ENCODE results near the gene ZNF827. TPM values are rescaled to one million over a fixed set of nuclear protein-coding genes. Genes with fewer than 3 reads are reported as not detected.

The ZNF827 gene
- total RNA-seq, 1 experiment from 2014 or later = 9.8 TPM

DNA sequence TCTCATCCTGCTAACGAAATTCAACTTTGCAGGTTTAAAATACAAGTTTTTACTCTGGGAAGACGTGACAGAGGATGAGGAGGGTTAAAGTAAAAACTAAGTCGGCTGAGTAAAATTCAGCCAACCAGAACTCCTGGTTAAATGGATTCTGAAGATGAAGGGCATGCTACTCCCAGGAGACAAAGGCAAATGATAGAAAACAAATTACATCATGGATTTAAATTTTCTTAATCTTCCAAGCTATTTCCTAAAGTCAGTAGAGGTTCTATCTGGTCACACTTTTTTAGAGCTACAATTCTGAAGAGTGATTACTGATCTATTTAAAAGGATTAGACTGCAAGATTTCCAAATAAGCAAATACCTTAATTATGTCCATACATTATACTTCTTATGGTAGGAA lies 47.9 kb downstream of the ZNF827 start:
- H3K4me1 ChIP-seq (ENCODE audit: insufficient read depth, low read length) = no peaks in the 10 kb centered on the region
- TF ChIP-seq EZH2 (IDR thresholded peaks at IDR 0.05; ENCODE audit: low read length, unreplicated experiment) (no peak), EZH2phosphoT487 (IDR thresholded peaks at IDR 0.05; ENCODE audit: borderline replicate concordance, low read length) (no peak)
- TF ChIP-seq, protein P1, sequence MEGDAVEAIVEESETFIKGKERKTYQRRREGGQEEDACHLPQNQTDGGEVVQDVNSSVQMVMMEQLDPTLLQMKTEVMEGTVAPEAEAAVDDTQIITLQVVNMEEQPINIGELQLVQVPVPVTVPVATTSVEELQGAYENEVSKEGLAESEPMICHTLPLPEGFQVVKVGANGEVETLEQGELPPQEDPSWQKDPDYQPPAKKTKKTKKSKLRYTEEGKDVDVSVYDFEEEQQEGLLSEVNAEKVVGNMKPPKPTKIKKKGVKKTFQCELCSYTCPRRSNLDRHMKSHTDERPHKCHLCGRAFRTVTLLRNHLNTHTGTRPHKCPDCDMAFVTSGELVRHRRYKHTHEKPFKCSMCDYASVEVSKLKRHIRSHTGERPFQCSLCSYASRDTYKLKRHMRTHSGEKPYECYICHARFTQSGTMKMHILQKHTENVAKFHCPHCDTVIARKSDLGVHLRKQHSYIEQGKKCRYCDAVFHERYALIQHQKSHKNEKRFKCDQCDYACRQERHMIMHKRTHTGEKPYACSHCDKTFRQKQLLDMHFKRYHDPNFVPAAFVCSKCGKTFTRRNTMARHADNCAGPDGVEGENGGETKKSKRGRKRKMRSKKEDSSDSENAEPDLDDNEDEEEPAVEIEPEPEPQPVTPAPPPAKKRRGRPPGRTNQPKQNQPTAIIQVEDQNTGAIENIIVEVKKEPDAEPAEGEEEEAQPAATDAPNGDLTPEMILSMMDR (conservative IDR thresholded peaks at IDR 0.05; ENCODE audit: low read depth, low read length) = no peak
- DNase-seq (no peak), ATAC-seq (no peak)
- H3K79me2 ChIP-seq (ENCODE audit: low read length) = 0 out of 2 replicates have a peak, but pooled peaks cover 3% of the 10 kb centered on the region
- no peak overlapping the region for H3K27ac ChIP-seq (ENCODE audit: low read length)
- no peaks in the 10 kb centered on the region for H4K20me1 ChIP-seq (ENCODE audit: low read length)
- H2AFZ ChIP-seq (ENCODE audit: low read length) = no peak overlapping the region
- ChIA-PET POLR2A (ENCODE audit: unreplicated experiment) (no interaction called here), CTCF (interaction anchor here (0.7 kb wide), 1 partner anchor 62 kb away, joined by 3 read pairs; no protein-coding TSS in a partner anchor)
- intact Hi-C loops (cut with micrococcal nuclease) = no loop called here
- H3K9ac ChIP-seq (ENCODE audit: low read length) = no peak overlapping the region
- no peaks in the 10 kb centered on the region for H3K9me3 ChIP-seq (ENCODE audit: low read length)
- no peaks in the 10 kb centered on the region for H3K36me3 ChIP-seq (ENCODE audit: low read depth, low read length)
- H3K27me3 ChIP-seq (ENCODE audit: low read length) = no peaks in the 10 kb centered on the region
- no peaks in the 10 kb centered on the region for H3K9me2 ChIP-seq (replicated peaks; ENCODE audit: low read length)
- H3K4me2 ChIP-seq (ENCODE audit: low read length) = no peak overlapping the region
- BruUV-seq (replicated peaks) = no TSS peak
- no peaks in the 10 kb centered on the region for H3F3A ChIP-seq (ENCODE audit: low read length, unreplicated experiment)
- no peak overlapping the region for H3K4me3 ChIP-seq (ENCODE audit: low read length)

DNA sequence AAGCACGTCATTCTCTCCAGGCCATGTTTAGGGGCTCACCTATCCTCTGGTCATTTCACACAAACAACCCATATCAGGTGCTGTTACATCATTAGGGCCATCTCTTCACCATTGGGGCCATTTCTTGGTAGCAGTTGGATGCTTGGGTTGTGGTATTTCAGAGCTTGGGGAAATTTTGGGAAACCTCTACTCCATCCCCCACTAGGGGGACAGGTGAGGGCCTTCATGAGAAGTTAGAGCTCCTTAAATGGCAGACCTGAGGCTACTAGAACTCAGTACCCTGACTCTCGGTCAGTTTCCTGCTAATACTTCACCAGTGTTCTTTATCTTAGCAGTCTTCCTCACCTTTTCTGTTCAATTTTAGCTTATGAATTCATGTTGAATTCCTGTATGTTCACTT lies 50.2 kb downstream of the ZNF827 start:
- ChIA-PET CTCF (no interaction called here), POLR2A (ENCODE audit: unreplicated experiment) (interaction anchor here (0.6 kb wide), 1 partner anchor 180 kb away, joined by 6 read pairs; no protein-coding TSS in a partner anchor)
- Histone ChIP-seq H3K79me2 (ENCODE audit: low read length) (no peaks in the 10 kb centered on the region), H3K4me1 (ENCODE audit: insufficient read depth, low read length) (no peaks in the 10 kb centered on the region), H3K27ac (ENCODE audit: low read length) (no peak overlapping the region), H3K27me3 (ENCODE audit: low read length) (no peaks in the 10 kb centered on the region), H4K20me1 (ENCODE audit: low read length) (no peaks in the 10 kb centered on the region), H3K4me3 (ENCODE audit: low read length) (no peak overlapping the region), H3K9me2 (replicated peaks; ENCODE audit: low read length) (no peaks in the 10 kb centered on the region), H3F3A (ENCODE audit: low read length, unreplicated experiment) (no peaks in the 10 kb centered on the region), H3K9ac (ENCODE audit: low read length) (no peak overlapping the region), H2AFZ (ENCODE audit: low read length) (no peak overlapping the region), H3K9me3 (ENCODE audit: low read length) (no peaks in the 10 kb centered on the region), H3K4me2 (ENCODE audit: low read length) (no peak overlapping the region), H3K36me3 (ENCODE audit: low read depth, low read length) (no peaks in the 10 kb centered on the region)
- intact Hi-C loops (cut with micrococcal nuclease) = loop anchor here (5.0 kb wide), 1 partner anchor 81 kb away; no protein-coding TSS in a partner anchor
- TF ChIP-seq, protein P1 (conservative IDR thresholded peaks at IDR 0.05; ENCODE audit: low read depth, low read length) = peak; percentile 49
- TF ChIP-seq EZH2 (IDR thresholded peaks at IDR 0.05; ENCODE audit: low read length, unreplicated experiment) = no peak
- no peak for ATAC-seq
- peak; percentile 23 for DNase-seq
- BruUV-seq (replicated peaks) = no TSS peak

DNA sequence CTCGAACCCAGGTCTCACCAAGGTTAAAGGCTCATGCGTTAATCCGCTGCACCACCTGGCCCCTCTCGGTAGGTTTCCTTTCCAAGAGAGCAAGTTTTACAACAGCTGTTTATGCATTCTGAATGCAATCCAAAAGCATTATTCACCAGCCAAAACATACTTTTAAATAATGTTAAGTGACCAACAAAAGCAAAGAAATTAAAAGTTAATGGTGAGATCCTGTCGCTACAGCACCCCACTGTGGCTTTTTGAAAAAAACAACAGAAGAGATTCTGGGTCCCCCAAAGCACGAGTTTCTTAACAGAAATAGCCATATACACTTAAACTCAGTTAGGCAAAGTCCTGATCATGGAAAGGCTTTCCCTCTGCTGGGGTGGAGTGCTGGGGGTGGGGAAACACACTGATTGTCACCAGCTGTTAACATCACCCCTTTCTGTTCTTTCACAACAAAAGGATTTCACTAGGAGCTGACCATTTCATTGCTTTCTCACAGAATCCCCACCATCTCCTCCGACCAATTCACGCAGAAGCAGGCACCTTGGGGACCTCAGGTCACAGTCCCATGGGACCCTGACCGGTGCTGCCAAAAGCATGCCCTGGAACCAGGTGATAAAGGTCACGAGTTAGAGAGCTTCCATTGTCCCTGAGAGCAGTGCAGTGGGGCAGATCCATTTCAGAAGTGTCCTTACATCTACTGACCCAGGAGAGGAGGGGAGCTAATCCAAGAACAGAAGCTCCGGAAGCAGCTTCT lies 51.2 kb downstream of the ZNF827 start:
- no peak overlapping the region for H3K4me2 ChIP-seq (ENCODE audit: low read length)
- no TSS peak for BruUV-seq (replicated peaks)
- intact Hi-C loops (cut with micrococcal nuclease) = loop anchor here (1.0 to 5.0 kb wide), 4 partner anchors 80 to 268 kb away; partner anchors contain the start of gene MMAA

More for the DNA sequence above, 51.2 kb downstream of the ZNF827 start:
- no peak overlapping the region for H3K27ac ChIP-seq (ENCODE audit: low read length)
- no peaks in the 10 kb centered on the region for H3K9me2 ChIP-seq (replicated peaks; ENCODE audit: low read length)
- H3K79me2 ChIP-seq (ENCODE audit: low read length) = no peaks in the 10 kb centered on the region
- no peaks in the 10 kb centered on the region for H3K4me1 ChIP-seq (ENCODE audit: insufficient read depth, low read length)
- H3K4me3 ChIP-seq (ENCODE audit: low read length) = no peak overlapping the region
- H3K9me3 ChIP-seq (ENCODE audit: low read length) = no peaks in the 10 kb centered on the region
- ChIA-PET POLR2A (ENCODE audit: unreplicated experiment) (no interaction called here), CTCF (interaction anchor here (0.7 to 1.4 kb wide), 2 partner anchors 164 to 165 kb away, joined by 3 to 6 read pairs; no protein-coding TSS in a partner anchor)
- no peak overlapping the region for H2AFZ ChIP-seq (ENCODE audit: low read length)
- H4K20me1 ChIP-seq (ENCODE audit: low read length) = no peaks in the 10 kb centered on the region
- no peak overlapping the region for H3K9ac ChIP-seq (ENCODE audit: low read length)
- peak; percentile 56 for ATAC-seq
- peak; percentile 22 for DNase-seq
- TF ChIP-seq EZH2phosphoT487 (IDR thresholded peaks at IDR 0.05; ENCODE audit: borderline replicate concordance, low read length) (no peak), EZH2 (IDR thresholded peaks at IDR 0.05; ENCODE audit: low read length, unreplicated experiment) (no peak)
- TF ChIP-seq, protein P1 (conservative IDR thresholded peaks at IDR 0.05; ENCODE audit: low read depth, low read length) = peak; percentile 24; the same call in 1 of the 2 replicates
- H3K27me3 ChIP-seq (ENCODE audit: low read length) = no peaks in the 10 kb centered on the region
- no peaks in the 10 kb centered on the region for H3K36me3 ChIP-seq (ENCODE audit: low read depth, low read length)
- no peaks in the 10 kb centered on the region for H3F3A ChIP-seq (ENCODE audit: low read length, unreplicated experiment)

Data from PC-3 (cell line).